Astrocyte (in vitro differentiated cells and primary cell): ENCODE data around the gene OXTR. TPM values are rescaled to one million over a fixed set of nuclear protein-coding genes. Genes with fewer than 3 reads are reported as not detected.
A peak's percentile ranks its signal among the peaks of the same experiment; 100 is the strongest.

Experiments used
- DNase-seq: peaks from one replicate; pipeline ENCODE4 v3.0.0-alpha.2; 2010; ENCODE audit warnings: low read depth
- FAIRE-seq: peaks from 2 replicates; lab custom pipeline; 2011; peaks lifted over from hg19 to GRCh38; lab: Jason Lieb, UNC
- H2AFZ ChIP-seq: 2 replicates; pipeline ENCODE4 v1.6.0; 2012; ENCODE audit warnings: low read depth, low read length, inconsistent platforms
- H3K27ac ChIP-seq: 2 replicates; pipeline ENCODE4 v1.5.1; 2011; ENCODE audit warnings: low read depth, low read length, inconsistent platforms
- H3K27me3 ChIP-seq: 2 replicates; pipeline ENCODE4 v1.6.0; 2011; ENCODE audit warnings: low read length, inconsistent platforms; ENCODE audit not compliant: insufficient read depth
- H3K36me3 ChIP-seq: 2 replicates; pipeline ENCODE4 v1.5.1; 2011; ENCODE audit warnings: low read length, inconsistent platforms; ENCODE audit not compliant: insufficient read depth
- H3K4me1 ChIP-seq: 2 replicates; pipeline ENCODE4 v1.5.1; 2011; ENCODE audit warnings: low read length, inconsistent platforms; ENCODE audit not compliant: insufficient read depth
- H3K4me2 ChIP-seq: 2 replicates; pipeline ENCODE4 v1.6.0; 2012; ENCODE audit warnings: low read length, inconsistent platforms
- H3K4me3 ChIP-seq: 2 replicates; pipeline ENCODE4 v1.5.1; 2011; ENCODE audit warnings: low read depth, mild to moderate bottlenecking, low read length, inconsistent platforms; ENCODE audit not compliant: insufficient read depth
- H3K79me2 ChIP-seq: 2 replicates; pipeline ENCODE4 v1.6.0; 2012; ENCODE audit warnings: mild to moderate bottlenecking, low read length, inconsistent platforms; ENCODE audit not compliant: insufficient read depth
- H3K9ac ChIP-seq: 2 replicates; pipeline ENCODE4 v1.6.0; 2012; ENCODE audit warnings: mild to moderate bottlenecking, low read length, inconsistent platforms
- H3K9me3 ChIP-seq: 2 replicates; pipeline ENCODE4 v1.5.1; 2012; ENCODE audit warnings: low read depth, mild to moderate bottlenecking, low read length, inconsistent platforms; ENCODE audit not compliant: insufficient read depth
- H4K20me1 ChIP-seq: 2 replicates; pipeline ENCODE4 v1.6.0; 2012; ENCODE audit warnings: low read length, inconsistent platforms; ENCODE audit not compliant: insufficient read depth
- H3K27ac Mint-ChIP-seq: one replicate; pipeline ENCODE4 v1.8.0; 2021; ENCODE audit warnings: mild to moderate bottlenecking, mixed read lengths; ENCODE audit not compliant: unreplicated experiment
- H3K27me3 Mint-ChIP-seq: one replicate; pipeline ENCODE4 v1.8.0; 2021; ENCODE audit warnings: low read depth, mixed read lengths; ENCODE audit not compliant: unreplicated experiment
- H3K36me3 Mint-ChIP-seq: one replicate; pipeline ENCODE4 v1.8.0; 2021; ENCODE audit warnings: low read depth, mixed read lengths; ENCODE audit not compliant: unreplicated experiment
- H3K4me1 Mint-ChIP-seq: one replicate; pipeline ENCODE4 v1.8.0; 2021; ENCODE audit warnings: low read depth, mixed read lengths; ENCODE audit not compliant: unreplicated experiment
- H3K4me3 Mint-ChIP-seq: one replicate; pipeline ENCODE4 v1.8.0; 2021; ENCODE audit warnings: mild to moderate bottlenecking, moderate library complexity, mixed read lengths; ENCODE audit not compliant: unreplicated experiment
- H3K9me3 Mint-ChIP-seq: one replicate; pipeline ENCODE4 v1.8.0; 2021; ENCODE audit warnings: mild to moderate bottlenecking, mixed read lengths; ENCODE audit not compliant: unreplicated experiment
- CTCF ChIP-seq: IDR thresholded peaks from 2 replicates; pipeline ENCODE4 v1.5.1; 2011; ENCODE audit warnings: low read depth, mild to moderate bottlenecking, inconsistent platforms, low read length, moderate library complexity; ENCODE audit not compliant: insufficient read depth
- EZH2 ChIP-seq: IDR thresholded peaks from 2 replicates; pipeline ENCODE4 v1.6.1; 2012; ENCODE audit warnings: mild to moderate bottlenecking, low read length, inconsistent platforms; ENCODE audit not compliant: insufficient read depth
- total RNA-seq: library from RNA; stranded (reverse); gene quantifications from 2 replicates; pipeline ENCODE4 v1.2.1, GENCODE V29; 2021

OXTR gene
- total RNA-seq, 1 donor from 2014 or later = 3.0 TPM

DNA sequence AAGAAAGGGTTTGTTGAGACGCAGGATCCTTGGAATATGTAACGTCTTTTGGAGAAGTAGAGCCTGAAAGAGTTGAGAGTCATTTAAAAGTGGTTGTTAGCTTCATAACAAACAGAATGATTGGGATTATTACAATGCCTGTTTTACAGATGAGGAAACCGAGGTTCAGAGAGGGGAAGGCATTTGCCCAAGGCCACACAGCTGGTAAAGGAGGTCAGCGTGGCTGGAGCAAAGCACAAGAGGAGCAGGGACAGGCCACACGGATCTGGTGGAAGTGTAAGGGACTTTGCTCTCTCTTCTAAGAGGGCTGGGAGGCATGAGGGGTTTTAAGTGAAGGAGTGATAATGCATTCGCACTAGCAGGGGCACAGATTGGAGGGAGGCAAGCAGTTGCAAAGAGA, 6.2 kb upstream of the OXTR start:
- no peak for DNase-seq
- H3K9me3 ChIP-seq = no peaks in the 10 kb centered on the region
- no peak overlapping the region for H2AFZ ChIP-seq
- no peak overlapping the region for H3K4me2 ChIP-seq
- peaks cover 21% of the 10 kb centered on the region for H3K4me1 ChIP-seq
- TF ChIP-seq CTCF = no peak
- no peak for TF ChIP-seq EZH2
- H3K27me3 ChIP-seq = no peaks in the 10 kb centered on the region
- Mint-ChIP-seq H3K27me3 (peaks cover 4% of the 10 kb centered on the region), H3K27ac (peak overlapping the region; percentile 60), H3K4me1 (peaks cover 8% of the 10 kb centered on the region), H3K36me3 (no peaks in the 10 kb centered on the region), H3K9me3 (no peaks in the 10 kb centered on the region), H3K4me3 (no peak overlapping the region)
- H3K4me3 ChIP-seq = no peak overlapping the region
- H3K36me3 ChIP-seq = no peaks in the 10 kb centered on the region
- peak overlapping the region; percentile 90 for H3K27ac ChIP-seq
- H4K20me1 ChIP-seq = no peaks in the 10 kb centered on the region
- FAIRE-seq = no peak
- no peaks in the 10 kb centered on the region for H3K79me2 ChIP-seq
- H3K9ac ChIP-seq = peak overlapping the region; percentile 59

DNA sequence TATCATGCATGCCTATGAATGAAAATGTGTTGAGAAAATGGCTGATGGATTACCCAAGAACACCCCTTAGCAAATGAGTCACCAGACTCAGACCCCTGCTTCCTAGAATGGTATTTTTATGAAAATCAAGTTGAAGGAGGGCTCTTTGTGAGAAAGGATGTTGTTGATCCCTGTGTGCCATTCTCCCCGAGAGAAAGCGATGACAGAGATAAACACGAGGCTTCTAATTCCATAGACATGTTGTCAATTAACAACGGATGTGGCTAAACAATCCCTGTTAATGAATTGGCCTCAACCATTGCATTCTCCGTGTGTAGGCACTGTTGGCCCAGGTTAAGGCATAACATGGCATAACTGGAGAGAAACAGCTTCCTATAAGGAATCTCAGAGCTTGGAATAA, 5.8 kb upstream of the OXTR start:
- Mint-ChIP-seq H3K27ac (no peak overlapping the region), H3K4me1 (peaks cover 8% of the 10 kb centered on the region)
- DNase-seq = no peak

More for the DNA sequence above, 5.8 kb upstream of the OXTR start:
- Mint-ChIP-seq H3K27me3 (peaks cover 4% of the 10 kb centered on the region), H3K4me3 (no peak overlapping the region), H3K36me3 (no peaks in the 10 kb centered on the region), H3K9me3 (no peaks in the 10 kb centered on the region)
- Histone ChIP-seq H3K36me3 (no peaks in the 10 kb centered on the region), H2AFZ (no peak overlapping the region), H3K79me2 (no peaks in the 10 kb centered on the region), H3K9me3 (no peaks in the 10 kb centered on the region), H3K4me2 (no peak overlapping the region), H4K20me1 (no peaks in the 10 kb centered on the region), H3K4me3 (no peak overlapping the region), H3K27ac (no peak overlapping the region), H3K27me3 (no peaks in the 10 kb centered on the region), H3K4me1 (peaks cover 24% of the 10 kb centered on the region), H3K9ac (peak overlapping the region; percentile 59)
- no peak for TF ChIP-seq CTCF
- TF ChIP-seq EZH2 = no peak
- FAIRE-seq = no peak
